ENCODE results near the gene RAB11FIP4. TPM values are rescaled to one million over a fixed set of nuclear protein-coding genes. Genes with fewer than 3 reads are reported as not detected.

RAB11FIP4 gene
- total RNA-seq, 1 experiment from 2014 or later, result 10.8 TPM

- H3K4me1 ChIP-seq (ENCODE audit: control insufficient read depth, insufficient read depth, low read length), result no peaks in the 10 kb centered on the region
- ATAC-seq (no peak), DNase-seq (ENCODE audit: low read depth, low spot score) (no peak)
- H3K4me3 ChIP-seq (ENCODE audit: low read depth in 2 of 2, low read length in 2 of 2), result no peak overlapping the region
- no peaks in the 10 kb centered on the region for H3K27me3 ChIP-seq (ENCODE audit: control insufficient read depth, insufficient read depth, low read length)
- TF ChIP-seq POLR2AphosphoS5 (IDR thresholded peaks at IDR 0.05; ENCODE audit: low read depth, low read length) (no peak), TCF7L2 (IDR thresholded peaks at IDR 0.05; ENCODE audit: low read depth, low read length) (no peak), REST (IDR thresholded peaks at IDR 0.05; ENCODE audit: insufficient read depth in 1 of 2, low read depth in 2 of 2, low read length in 1 of 2) (no peak), SIN3A (IDR thresholded peaks at IDR 0.05; ENCODE audit: borderline replicate concordance, insufficient read depth, low read depth, low read length) (no peak), CTCF (IDR thresholded peaks at IDR 0.05) (no peak)
- in situ Hi-C loops (cut with HindIII; ENCODE audit: low pct_unique_long_range_greater_than_20kb, low sequenced_read_pairs) (no loop called here), intact Hi-C loops (cut with micrococcal nuclease; ENCODE audit: unreplicated experiment) (no loop called here)
- BruUV-seq (replicated peaks), result no TSS peak
- no peaks in the 10 kb centered on the region for H3K36me3 ChIP-seq (ENCODE audit: control insufficient read depth, insufficient read depth, low read length)
- ChIA-PET POLR2A (interaction anchor here (0.7 kb wide), 1 partner anchor 34 kb away, joined by 3 read pairs; no protein-coding TSS in a partner anchor), CTCF (interaction anchor here (0.7 kb wide), 3 partner anchors 20 to 52 kb away, joined by 4 to 6 read pairs (median 4); no protein-coding TSS in a partner anchor)
- no peaks in the 10 kb centered on the region for H3K9me3 ChIP-seq (ENCODE audit: control insufficient read depth, insufficient read depth, low read depth, low read length)
- H3K27ac ChIP-seq (ENCODE audit: low read length), result no peak overlapping the region
These were observed 70.8 kb downstream of the RAB11FIP4 start for GRCh38 chr17:31462261-31462660.

- ChIA-PET POLR2A (interaction anchor here (0.6 kb wide), 1 partner anchor 334 kb away, joined by 4 read pairs; no protein-coding TSS in a partner anchor), CTCF (no interaction called here)
- DNase-seq (ENCODE audit: low read depth, low spot score), result no peak
- Histone ChIP-seq H3K27ac (ENCODE audit: low read length) (no peak overlapping the region), H3K36me3 (ENCODE audit: control insufficient read depth, insufficient read depth, low read length) (no peaks in the 10 kb centered on the region), H3K27me3 (ENCODE audit: control insufficient read depth, insufficient read depth, low read length) (no peaks in the 10 kb centered on the region), H3K4me3 (ENCODE audit: low read depth in 2 of 2, low read length in 2 of 2) (no peak overlapping the region), H3K9me3 (ENCODE audit: control insufficient read depth, insufficient read depth, low read depth, low read length) (no peaks in the 10 kb centered on the region), H3K4me1 (ENCODE audit: control insufficient read depth, insufficient read depth, low read length) (no peaks in the 10 kb centered on the region)
- in situ Hi-C loops (cut with HindIII; ENCODE audit: low pct_unique_long_range_greater_than_20kb, low sequenced_read_pairs), result no loop called here
- intact Hi-C loops (cut with micrococcal nuclease; ENCODE audit: unreplicated experiment), result no loop called here
- ATAC-seq, result peak; percentile 28; the same call in 1 of the 2 replicates
- BruUV-seq (replicated peaks), result no TSS peak
- TF ChIP-seq POLR2AphosphoS5 (IDR thresholded peaks at IDR 0.05; ENCODE audit: low read depth, low read length) (no peak), SIN3A (IDR thresholded peaks at IDR 0.05; ENCODE audit: borderline replicate concordance, insufficient read depth, low read depth, low read length) (no peak), CTCF (IDR thresholded peaks at IDR 0.05) (no peak), TCF7L2 (IDR thresholded peaks at IDR 0.05; ENCODE audit: low read depth, low read length) (no peak), REST (IDR thresholded peaks at IDR 0.05; ENCODE audit: insufficient read depth in 1 of 2, low read depth in 2 of 2, low read length in 1 of 2) (no peak)
These were observed 74.8 kb downstream of the RAB11FIP4 start for GRCh38 chr17:31466096-31466760.
